ENCODE results near the gene TYROBP. TPM values are rescaled to one million over a fixed set of nuclear protein-coding genes. Genes with fewer than 3 reads are reported as not detected.
"Not testable (repeated sequence)": the region's sequence is repeated elsewhere in the genome, so short reads cannot be mapped to it uniquely, and the experiment has no call there.

The TYROBP gene
- total and polyA plus RNA-seq, 3 experiments from 2014 or later, result 6.4 to 96.2 (median 6.8) TPM

DNA sequence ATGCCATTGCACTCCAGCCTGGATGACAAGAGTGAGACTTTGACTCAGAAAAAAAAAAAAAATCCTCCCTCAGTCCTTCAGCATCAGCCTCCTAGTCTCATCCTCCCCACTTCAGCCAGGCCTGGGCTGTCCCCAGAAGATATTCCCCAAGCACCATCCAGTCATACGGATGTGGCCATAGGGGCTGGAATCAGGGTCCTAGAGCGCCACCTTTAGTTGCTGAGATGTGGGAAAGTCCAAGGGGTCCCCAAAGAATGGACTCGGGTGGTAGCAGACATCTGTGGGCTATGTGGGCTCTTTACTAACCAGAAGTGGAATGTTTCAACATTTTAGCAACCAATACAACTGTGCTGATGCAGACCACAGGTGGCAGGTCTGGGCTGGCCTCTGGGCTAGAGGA lies 3.1 kb upstream of the TYROBP start:
- Mint-ChIP-seq H3K27me3 (no peaks in the 10 kb centered on the region), H3K4me3 (no peak overlapping the region), H3K36me3 (no peaks in the 10 kb centered on the region), H3K27ac (peak overlapping the region in 2 of 8 donors; percentile 19 to 81), H3K9me3 (no peaks in the 10 kb centered on the region), H3K4me1 (peaks cover 13 to 18% (median 17%) of the 10 kb centered on the region in 3 donors)
- no peaks in the 10 kb centered on the region for H3K9me3 ChIP-seq (ENCODE audit: low read length)
- no peaks in the 10 kb centered on the region for H3K27me3 ChIP-seq (ENCODE audit: insufficient read depth, low read length, poor library complexity, severe bottlenecking)
- no peak for DNase-seq
- CTCF ChIA-PET, result no interaction called here
- no peak overlapping the region for H3K27ac ChIP-seq (ENCODE audit: low read depth, low read length)
- H3K36me3 ChIP-seq (ENCODE audit: insufficient read depth, low read length), result no peaks in the 10 kb centered on the region
- POLR2A ChIA-PET, result no interaction called here
- peaks cover 23% of the 10 kb centered on the region for H3K4me1 ChIP-seq (ENCODE audit: insufficient read depth, low read length)
- no peak overlapping the region for H3K4me3 ChIP-seq (ENCODE audit: low read length)

- H3K36me3 ChIP-seq (ENCODE audit: insufficient read depth, low read length); H3K27ac ChIP-seq (ENCODE audit: low read depth, low read length); H3K4me3 Mint-ChIP-seq; H3K4me3 ChIP-seq (ENCODE audit: low read length); CTCF ChIA-PET; H3K27me3 ChIP-seq (ENCODE audit: insufficient read depth, low read length, poor library complexity, severe bottlenecking); DNase-seq; POLR2A ChIA-PET; H3K36me3 Mint-ChIP-seq; H3K27me3 Mint-ChIP-seq; H3K27ac Mint-ChIP-seq; H3K9me3 Mint-ChIP-seq; H3K9me3 ChIP-seq (ENCODE audit: low read length): not testable (repeated sequence)
- peaks cover 13 to 18% (median 17%) of the 10 kb centered on the region in 3 donors for H3K4me1 Mint-ChIP-seq
- H3K4me1 ChIP-seq (ENCODE audit: insufficient read depth, low read length), result peaks cover 23% of the 10 kb centered on the region
Measured at GRCh38 chr19:35910355-35910754, 2.3 kb upstream of the TYROBP start.

GRCh38 chr19:35909684-35910035 lies 1.6 kb upstream of the TYROBP start:
- Mint-ChIP-seq H3K27me3 (no peaks in the 10 kb centered on the region), H3K27ac (peak overlapping the region in 4 of 8 donors; percentile 17 to 92 (median 70)), H3K9me3 (no peaks in the 10 kb centered on the region), H3K4me3 (peak overlapping the region in 1 of 7 donors; percentile 74), H3K4me1 (peaks cover 19 to 24% (median 24%) of the 10 kb centered on the region in 3 donors), H3K36me3 (peaks cover 0 to 2% (median 0%) of the 10 kb centered on the region in 3 donors)
- no peak for DNase-seq
- Histone ChIP-seq H3K36me3 (ENCODE audit: insufficient read depth, low read length) (no peaks in the 10 kb centered on the region), H3K27me3 (ENCODE audit: insufficient read depth, low read length, poor library complexity, severe bottlenecking) (no peaks in the 10 kb centered on the region), H3K27ac (ENCODE audit: low read depth, low read length) (peak overlapping the region; percentile 47), H3K4me1 (ENCODE audit: insufficient read depth, low read length) (peaks cover 27% of the 10 kb centered on the region), H3K9me3 (ENCODE audit: low read length) (no peaks in the 10 kb centered on the region), H3K4me3 (ENCODE audit: low read length) (no peak overlapping the region)
- POLR2A ChIA-PET, result no interaction called here
- CTCF ChIA-PET, result interaction anchor here (1.4 kb wide), 1 partner anchor 49 kb away, joined by 3 read pairs; no protein-coding TSS in a partner anchor

DNA sequence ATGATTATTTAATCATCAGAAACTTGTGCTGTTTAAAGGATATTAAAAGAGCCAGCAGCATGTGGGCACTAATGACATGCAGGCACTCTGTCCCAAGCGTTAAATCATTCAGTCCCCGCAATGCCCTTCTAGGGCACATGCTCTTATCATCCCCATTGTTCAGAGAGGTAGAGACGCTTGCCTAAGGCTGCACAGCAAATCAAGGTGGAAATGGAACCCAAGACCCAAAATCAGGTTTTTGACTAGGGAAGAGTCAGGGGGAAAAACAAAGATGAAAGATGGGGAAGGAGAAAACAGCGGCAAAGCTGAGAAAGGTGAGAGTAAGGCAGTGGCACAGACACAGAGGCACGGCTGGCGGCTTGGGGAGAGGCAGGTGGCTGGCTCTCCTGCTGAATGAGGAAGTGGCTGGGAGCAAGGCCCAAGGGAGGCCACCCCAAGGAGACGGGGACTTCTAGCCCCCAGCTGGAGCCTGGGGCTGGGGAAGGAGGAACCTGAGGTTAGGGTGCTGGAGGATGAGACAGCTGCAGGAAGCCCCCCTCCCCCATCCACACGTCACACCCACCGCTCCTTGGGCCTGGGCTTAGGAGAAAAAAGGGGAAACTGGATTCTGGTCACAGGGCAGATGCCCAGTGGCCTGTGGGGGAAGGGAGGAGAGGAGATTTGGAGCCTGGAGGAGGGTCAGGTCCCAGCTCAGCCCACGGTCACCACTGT lies 1.0 kb upstream of the TYROBP start:
- ChIA-PET POLR2A (interaction anchor here (0.5 kb wide), 1 partner anchor 40 kb away, joined by 3 read pairs; no protein-coding TSS in a partner anchor), CTCF (interaction anchor here (1.4 kb wide), 1 partner anchor 50 kb away, joined by 3 read pairs; no protein-coding TSS in a partner anchor)
- peak overlapping the region in 5 of 8 donors; percentile 66 to 93 (median 74) for H3K27ac Mint-ChIP-seq

GRCh38 chr19:35907377-35907745 lies 734 bp downstream of the TYROBP start:
- no peaks in the 10 kb centered on the region for H3K36me3 ChIP-seq (ENCODE audit: insufficient read depth, low read length)
- Mint-ChIP-seq H3K27me3 (no peaks in the 10 kb centered on the region), H3K27ac (peak overlapping the region in 6 of 8 donors; percentile 41 to 97 (median 88)), H3K4me1 (peaks cover 33 to 46% (median 40%) of the 10 kb centered on the region in 3 donors), H3K36me3 (peaks cover 2 to 8% (median 5%) of the 10 kb centered on the region in 3 donors), H3K4me3 (peak overlapping the region in 5 of 7 donors; percentile 56 to 91 (median 82)), H3K9me3 (peaks cover 0 to 3% (median 0%) of the 10 kb centered on the region in 5 donors)
- H3K9me3 ChIP-seq (ENCODE audit: low read length), result no peaks in the 10 kb centered on the region
- H3K4me3 ChIP-seq (ENCODE audit: low read length), result no peak overlapping the region
- H3K27me3 ChIP-seq (ENCODE audit: insufficient read depth, low read length, poor library complexity, severe bottlenecking), result no peaks in the 10 kb centered on the region
- no peak overlapping the region for H3K27ac ChIP-seq (ENCODE audit: low read depth, low read length)
- CTCF ChIA-PET, result no interaction called here
- peaks cover 45% of the 10 kb centered on the region for H3K4me1 ChIP-seq (ENCODE audit: insufficient read depth, low read length)
- POLR2A ChIA-PET, result no interaction called here
- DNase-seq, result no peak

More for the DNA sequence above, 1.0 kb upstream of the TYROBP start:
- H3K27me3 ChIP-seq (ENCODE audit: insufficient read depth, low read length, poor library complexity, severe bottlenecking), result no peaks in the 10 kb centered on the region
- no peaks in the 10 kb centered on the region for H3K36me3 ChIP-seq (ENCODE audit: insufficient read depth, low read length)
- no peaks in the 10 kb centered on the region for H3K9me3 ChIP-seq (ENCODE audit: low read length)
- H3K27ac ChIP-seq (ENCODE audit: low read depth, low read length), result peak overlapping the region; percentile 47
- Mint-ChIP-seq H3K36me3 (peaks cover 0 to 3% (median 0%) of the 10 kb centered on the region in 3 donors), H3K4me1 (peaks cover 24 to 29% (median 29%) of the 10 kb centered on the region in 3 donors), H3K4me3 (peak overlapping the region in 4 of 7 donors; percentile 26 to 43 (median 28)), H3K27me3 (no peaks in the 10 kb centered on the region), H3K9me3 (no peaks in the 10 kb centered on the region)
- peaks cover 32% of the 10 kb centered on the region for H3K4me1 ChIP-seq (ENCODE audit: insufficient read depth, low read length)
- H3K4me3 ChIP-seq (ENCODE audit: low read length), result no peak overlapping the region
- DNase-seq, result no peak

GRCh38 chr19:35905178-35905727 lies 2.8 kb downstream of the TYROBP start:
- Mint-ChIP-seq H3K36me3 (peaks cover 2 to 8% (median 5%) of the 10 kb centered on the region in 3 donors), H3K27ac (peak overlapping the region; percentile 67 to 98 (median 88)), H3K4me1 (peaks cover 45 to 62% (median 54%) of the 10 kb centered on the region in 3 donors), H3K9me3 (peaks cover 0 to 3% (median 0%) of the 10 kb centered on the region in 5 donors), H3K4me3 (peak overlapping the region in 5 of 7 donors; percentile 19 to 96 (median 41)), H3K27me3 (no peaks in the 10 kb centered on the region)
- POLR2A ChIA-PET, result interaction anchor here (0.5 kb wide), 1 partner anchor 654 kb away, joined by 3 read pairs; no protein-coding TSS in a partner anchor
- CTCF ChIA-PET, result interaction anchor here (3.2 kb wide), 1 partner anchor 25 kb away, joined by 16 read pairs; no protein-coding TSS in a partner anchor
- Histone ChIP-seq H3K4me3 (ENCODE audit: low read length) (no peak overlapping the region), H3K27me3 (ENCODE audit: insufficient read depth, low read length, poor library complexity, severe bottlenecking) (no peaks in the 10 kb centered on the region), H3K9me3 (ENCODE audit: low read length) (no peaks in the 10 kb centered on the region), H3K4me1 (ENCODE audit: insufficient read depth, low read length) (peaks cover 61% of the 10 kb centered on the region), H3K36me3 (ENCODE audit: insufficient read depth, low read length) (no peaks in the 10 kb centered on the region), H3K27ac (ENCODE audit: low read depth, low read length) (no peak overlapping the region)
- DNase-seq, result no peak

GRCh38 chr19:35904311-35905068 lies 3.6 kb downstream of the TYROBP start:
- H3K4me3 Mint-ChIP-seq, result peak overlapping the region; percentile 62 to 100 (median 95)

More at GRCh38 chr19:35904311-35905068, 3.6 kb downstream of the TYROBP start:
- Histone ChIP-seq H3K4me1 (ENCODE audit: insufficient read depth, low read length) (peaks cover 58% of the 10 kb centered on the region), H3K36me3 (ENCODE audit: insufficient read depth, low read length) (no peaks in the 10 kb centered on the region), H3K4me3 (ENCODE audit: low read length) (peak overlapping the region; percentile 100), H3K27me3 (ENCODE audit: insufficient read depth, low read length, poor library complexity, severe bottlenecking) (no peaks in the 10 kb centered on the region), H3K9me3 (ENCODE audit: low read length) (no peaks in the 10 kb centered on the region), H3K27ac (ENCODE audit: low read depth, low read length) (no peak overlapping the region)
- POLR2A ChIA-PET, result interaction anchor here (0.5 to 2.5 kb wide), 2 partner anchors 27 to 654 kb away, joined by 3 to 16 read pairs; no protein-coding TSS in a partner anchor
- Mint-ChIP-seq H3K27ac (peak overlapping the region; percentile 78 to 99 (median 92)), H3K9me3 (peaks cover 0 to 3% (median 0%) of the 10 kb centered on the region in 5 donors), H3K27me3 (no peaks in the 10 kb centered on the region), H3K4me1 (peaks cover 45 to 62% (median 54%) of the 10 kb centered on the region in 3 donors), H3K36me3 (peaks cover 2 to 12% (median 5%) of the 10 kb centered on the region in 3 donors)
- CTCF ChIA-PET, result interaction anchor here (3.2 kb wide), 1 partner anchor 26 kb away, joined by 16 read pairs; no protein-coding TSS in a partner anchor
- no peak for DNase-seq
